BE2C (cell line): ENCODE measurements around the gene PBRM1.

ENCODE experiments used
- DNase-seq: peaks from one replicate; pipeline ENCODE4 v3.0.0-alpha.2; 2020
- H3K27me3 ChIP-seq: fragments of 250-450 bp; sonication (Bioruptor Pico); 2 replicates; pipeline ENCODE4 v1.5.1; 2020; ENCODE audit warnings: mild to moderate bottlenecking
- H3K36me3 ChIP-seq: fragments of 250-450 bp; sonication (Bioruptor Pico); 2 replicates; pipeline ENCODE4 v1.5.1; 2020; ENCODE audit warnings: mild to moderate bottlenecking
- H3K4me1 ChIP-seq: fragments of 250-450 bp; sonication (Bioruptor Pico); 2 replicates; pipeline ENCODE4 v1.5.1; 2020
- H3K4me3 ChIP-seq: 2 replicates; pipeline ENCODE4 v1.5.1; 2011; ENCODE audit warnings: low read depth, low read length
- H3K9me3 ChIP-seq: fragments of 250-450 bp; sonication (Bioruptor Pico); 2 replicates; pipeline ENCODE4 v1.5.1; 2020
- CTCF ChIP-seq: IDR thresholded peaks from 2 replicates; pipeline ENCODE4 v1.5.1; 2012; ENCODE audit warnings: mild to moderate bottlenecking, low read depth, low read length

PBRM1 gene

DNA sequence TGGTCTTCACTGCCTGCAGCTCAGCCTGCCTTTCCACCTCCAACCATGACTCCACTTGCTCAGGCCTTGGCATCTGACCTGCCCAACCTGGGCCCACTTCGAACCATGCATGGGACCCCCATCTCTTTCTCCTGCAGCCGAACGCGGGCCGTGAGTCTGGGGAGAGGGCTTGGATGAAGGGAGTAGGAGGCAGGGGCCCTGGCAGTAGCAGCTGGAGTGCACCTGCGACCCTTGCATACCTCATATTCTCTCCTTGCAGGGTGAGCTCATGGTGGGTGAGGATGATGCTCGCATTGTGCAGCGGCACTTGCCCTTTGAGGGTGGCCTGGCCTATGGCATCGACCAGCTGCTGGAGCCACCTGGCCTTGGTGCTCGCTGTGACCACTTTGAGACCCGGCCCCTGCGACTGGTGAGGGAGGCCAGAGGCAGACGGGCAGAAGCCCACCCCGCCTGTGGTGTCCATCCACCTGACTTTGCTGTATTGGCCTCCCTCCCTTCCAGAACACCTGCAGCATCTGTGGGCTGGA is 165.5 kb downstream of the PBRM1 start:
- peaks cover 12% of the 10 kb centered on the region for H3K36me3 ChIP-seq
- DNase-seq, result no peak
- no peaks in the 10 kb centered on the region for H3K27me3 ChIP-seq
- peaks cover 12% of the 10 kb centered on the region for H3K4me1 ChIP-seq
- H3K9me3 ChIP-seq, result no peaks in the 10 kb centered on the region
- no peak overlapping the region for H3K4me3 ChIP-seq
- TF ChIP-seq CTCF, result no peak

- H3K9me3 ChIP-seq, result no peaks in the 10 kb centered on the region
- TF ChIP-seq CTCF, result no peak
- peaks cover 10% of the 10 kb centered on the region for H3K36me3 ChIP-seq
- H3K4me3 ChIP-seq, result no peak overlapping the region
- DNase-seq, result no peak
- peaks cover 9% of the 10 kb centered on the region for H3K4me1 ChIP-seq
- no peaks in the 10 kb centered on the region for H3K27me3 ChIP-seq
Observed at GRCh38 chr3:52519445-52520140, 166.1 kb downstream of the PBRM1 start.

DNA sequence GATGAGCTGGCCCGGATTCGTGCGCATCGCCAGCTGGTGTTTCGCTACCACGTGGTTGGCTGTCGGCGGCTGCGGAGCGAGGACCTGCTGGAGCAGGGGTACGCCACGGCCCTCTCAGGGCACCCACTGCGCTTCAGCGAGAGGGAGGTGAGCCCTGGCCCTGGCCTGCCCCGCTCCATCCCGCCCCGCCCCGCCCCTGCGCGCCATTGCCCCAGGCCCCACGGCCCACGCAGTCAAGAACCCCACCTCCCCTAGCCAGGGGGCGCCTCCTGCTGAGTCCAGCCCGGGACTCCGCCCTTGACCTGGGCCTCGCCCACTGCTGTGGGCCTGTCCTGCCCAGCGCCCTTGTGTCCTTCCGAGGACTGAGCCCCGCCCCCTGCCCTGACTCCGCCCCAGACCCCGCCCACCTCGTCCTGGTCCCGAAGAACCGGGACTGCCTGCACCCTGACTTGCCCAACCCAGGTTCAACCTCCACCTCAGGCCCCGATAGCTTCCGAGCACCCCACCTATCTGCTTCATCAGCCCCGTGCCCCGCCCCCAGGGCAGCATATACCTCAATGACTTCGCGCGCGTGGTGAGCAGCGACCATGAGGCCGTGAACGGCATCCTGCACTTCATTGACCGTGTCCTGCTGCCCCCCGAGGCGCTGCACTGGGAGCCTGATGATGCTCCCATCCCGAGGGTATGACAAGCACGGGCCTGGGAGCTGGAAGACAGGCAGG is 166.8 kb downstream of the PBRM1 start:
- Histone ChIP-seq H3K4me3 (peak overlapping the region; percentile 35), H3K9me3 (no peaks in the 10 kb centered on the region), H3K4me1 (peaks cover 4% of the 10 kb centered on the region; the same call in 1 of the 2 replicates), H3K36me3 (peaks cover 3% of the 10 kb centered on the region), H3K27me3 (no peaks in the 10 kb centered on the region)
- DNase-seq, result peak; percentile 41
- TF ChIP-seq CTCF, result no peak

DNA sequence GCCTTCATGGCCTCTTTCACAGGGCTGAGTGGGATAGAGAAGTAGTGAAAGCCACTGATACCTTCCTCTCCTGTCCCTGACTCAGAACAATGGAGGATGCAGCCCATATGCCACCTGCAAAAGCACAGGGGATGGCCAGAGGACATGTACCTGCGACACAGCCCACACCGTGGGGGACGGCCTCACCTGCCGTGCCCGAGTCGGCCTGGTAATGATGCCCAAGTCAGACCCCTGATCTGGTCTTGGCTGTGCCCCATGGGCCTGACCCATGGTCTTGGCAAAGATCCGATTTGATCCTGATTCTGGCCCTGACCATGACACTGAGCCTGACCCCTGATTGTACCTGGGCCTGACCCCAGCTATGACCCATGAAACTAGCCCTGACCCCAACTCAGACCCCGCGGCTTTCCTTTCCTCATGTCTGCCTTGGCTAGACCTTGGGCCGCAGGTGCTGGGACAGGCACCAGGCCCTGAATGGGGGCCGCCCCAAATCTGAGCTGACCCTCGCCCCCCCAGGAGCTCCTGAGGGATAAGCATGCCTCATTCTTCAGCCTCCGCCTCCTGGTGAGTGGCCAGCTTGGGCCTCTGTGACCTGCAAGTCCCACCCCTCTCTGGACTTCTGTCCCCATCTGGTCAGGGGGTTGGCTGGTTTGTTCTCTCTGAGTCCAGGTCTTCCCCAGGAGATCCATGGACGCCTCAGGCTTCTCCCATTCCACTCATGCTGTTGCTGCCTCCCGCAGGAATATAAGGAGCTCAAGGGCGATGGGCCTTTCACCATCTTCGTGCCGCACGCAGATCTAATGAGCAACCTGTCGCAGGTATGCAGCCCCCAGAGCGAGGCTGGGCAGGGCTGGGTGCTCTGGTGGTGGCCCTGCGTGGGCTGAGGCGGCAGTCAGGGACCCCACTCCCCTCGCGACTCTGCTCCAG is 167.7 kb downstream of the PBRM1 start:
- no peak for DNase-seq
- Histone ChIP-seq H3K36me3 (no peaks in the 10 kb centered on the region), H3K4me3 (peak overlapping the region; percentile 35), H3K27me3 (no peaks in the 10 kb centered on the region), H3K4me1 (peaks cover 4% of the 10 kb centered on the region; the same call in 1 of the 2 replicates), H3K9me3 (no peaks in the 10 kb centered on the region)
- TF ChIP-seq CTCF, result no peak

GRCh38 chr3:52516509-52517195 is 169.1 kb downstream of the PBRM1 start:
- no peak for DNase-seq
- no peaks in the 10 kb centered on the region for H3K9me3 ChIP-seq
- H3K36me3 ChIP-seq, result no peaks in the 10 kb centered on the region
- no peak for TF ChIP-seq CTCF
- H3K4me1 ChIP-seq, result peaks cover 4% of the 10 kb centered on the region; the same call in 1 of the 2 replicates
- H3K4me3 ChIP-seq, result no peak overlapping the region
- no peaks in the 10 kb centered on the region for H3K27me3 ChIP-seq
